ENCODE measurements around the gene ARHGAP33.

Gene ARHGAP33

GRCh38 chr19:35746087-35746462, 29.3 kb upstream of the ARHGAP33 start:
- TF ChIP-seq, protein P1, sequence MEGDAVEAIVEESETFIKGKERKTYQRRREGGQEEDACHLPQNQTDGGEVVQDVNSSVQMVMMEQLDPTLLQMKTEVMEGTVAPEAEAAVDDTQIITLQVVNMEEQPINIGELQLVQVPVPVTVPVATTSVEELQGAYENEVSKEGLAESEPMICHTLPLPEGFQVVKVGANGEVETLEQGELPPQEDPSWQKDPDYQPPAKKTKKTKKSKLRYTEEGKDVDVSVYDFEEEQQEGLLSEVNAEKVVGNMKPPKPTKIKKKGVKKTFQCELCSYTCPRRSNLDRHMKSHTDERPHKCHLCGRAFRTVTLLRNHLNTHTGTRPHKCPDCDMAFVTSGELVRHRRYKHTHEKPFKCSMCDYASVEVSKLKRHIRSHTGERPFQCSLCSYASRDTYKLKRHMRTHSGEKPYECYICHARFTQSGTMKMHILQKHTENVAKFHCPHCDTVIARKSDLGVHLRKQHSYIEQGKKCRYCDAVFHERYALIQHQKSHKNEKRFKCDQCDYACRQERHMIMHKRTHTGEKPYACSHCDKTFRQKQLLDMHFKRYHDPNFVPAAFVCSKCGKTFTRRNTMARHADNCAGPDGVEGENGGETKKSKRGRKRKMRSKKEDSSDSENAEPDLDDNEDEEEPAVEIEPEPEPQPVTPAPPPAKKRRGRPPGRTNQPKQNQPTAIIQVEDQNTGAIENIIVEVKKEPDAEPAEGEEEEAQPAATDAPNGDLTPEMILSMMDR (IDR thresholded peaks at IDR 0.05), result no peak
- no peak for DNase-seq (ENCODE audit: low spot score)
- H3K27ac ChIP-seq, result peak overlapping the region; percentile 84 to 100
- peak overlapping the region; percentile 87 for H3K4me3 ChIP-seq

GRCh38 chr19:35746531-35746930, 28.8 kb upstream of the ARHGAP33 start:
- H3K4me3 ChIP-seq, result peak overlapping the region; percentile 87
- no peak for DNase-seq (ENCODE audit: low spot score)
- TF ChIP-seq, protein P1 (IDR thresholded peaks at IDR 0.05), result no peak
- peak overlapping the region in 1 of 2 donors; percentile 5 for H3K27ac ChIP-seq

DNA sequence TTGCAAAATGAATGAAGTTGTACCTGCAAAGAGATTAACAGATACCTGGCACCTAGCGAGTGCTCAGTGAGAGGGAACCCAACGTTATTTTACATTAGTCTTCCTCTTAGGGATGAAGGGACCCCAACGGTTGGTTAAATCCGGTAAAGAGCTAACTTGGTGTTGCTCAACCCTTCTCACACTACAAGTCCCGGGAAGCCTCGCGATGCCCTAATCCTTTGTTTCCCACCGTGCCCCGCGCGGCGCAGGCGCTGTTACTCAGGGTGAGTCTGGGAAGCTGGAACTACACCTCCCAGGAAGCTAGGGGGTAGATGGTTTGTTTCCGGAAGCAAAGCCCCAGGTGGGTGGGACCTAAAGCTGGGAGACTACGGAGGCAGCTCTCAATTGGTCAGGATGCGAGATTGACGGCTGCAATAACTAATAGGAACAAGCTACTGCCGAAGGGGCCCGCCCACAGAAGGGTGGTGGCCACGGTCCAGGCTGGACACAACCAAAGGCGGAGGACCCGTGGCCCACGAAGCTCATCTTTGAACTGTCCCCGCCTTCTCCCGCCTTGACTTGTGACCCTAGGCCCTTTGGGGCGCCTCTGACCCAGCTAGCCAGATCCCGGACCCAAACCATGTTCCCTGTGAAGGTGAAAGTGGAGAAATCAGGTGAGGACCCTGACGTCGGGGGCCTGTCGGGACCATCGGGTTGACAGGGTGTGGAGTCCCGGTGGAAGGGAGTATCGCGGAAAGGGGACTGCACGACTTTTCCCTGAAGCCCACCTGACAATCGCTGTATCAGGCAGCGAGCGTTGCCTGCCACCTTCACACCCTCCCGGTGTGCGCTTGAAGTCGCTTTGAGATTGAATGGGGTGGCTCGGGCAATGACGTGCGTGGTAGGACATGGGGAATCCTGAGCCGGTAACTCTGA, 27.0 kb upstream of the ARHGAP33 start, which contains the start of gene LIN37:
Gene LIN37 (plus strand): TSS at position 471 of the 915 bp plus-strand sequence. CDS start 149 bp downstream, at position 620.
- Histone ChIP-seq H3K27ac (peak within 1 kb of the TSS; percentile 82 to 88), H3K4me3 (peak within 1 kb of the TSS; percentile 90)
- peak; percentile 100 for DNase-seq (ENCODE audit: low spot score)
- TF ChIP-seq, protein P1 (IDR thresholded peaks at IDR 0.05), result no peak

- TF ChIP-seq, protein P1 (IDR thresholded peaks at IDR 0.05), result no peak
- Histone ChIP-seq H3K27ac (peak overlapping the region in 1 of 2 donors; percentile 31), H3K4me3 (no peak overlapping the region)
- DNase-seq (ENCODE audit: low spot score), result no peak
These were observed 25.2 kb upstream of the ARHGAP33 start for GRCh38 chr19:35750167-35750566.

DNA sequence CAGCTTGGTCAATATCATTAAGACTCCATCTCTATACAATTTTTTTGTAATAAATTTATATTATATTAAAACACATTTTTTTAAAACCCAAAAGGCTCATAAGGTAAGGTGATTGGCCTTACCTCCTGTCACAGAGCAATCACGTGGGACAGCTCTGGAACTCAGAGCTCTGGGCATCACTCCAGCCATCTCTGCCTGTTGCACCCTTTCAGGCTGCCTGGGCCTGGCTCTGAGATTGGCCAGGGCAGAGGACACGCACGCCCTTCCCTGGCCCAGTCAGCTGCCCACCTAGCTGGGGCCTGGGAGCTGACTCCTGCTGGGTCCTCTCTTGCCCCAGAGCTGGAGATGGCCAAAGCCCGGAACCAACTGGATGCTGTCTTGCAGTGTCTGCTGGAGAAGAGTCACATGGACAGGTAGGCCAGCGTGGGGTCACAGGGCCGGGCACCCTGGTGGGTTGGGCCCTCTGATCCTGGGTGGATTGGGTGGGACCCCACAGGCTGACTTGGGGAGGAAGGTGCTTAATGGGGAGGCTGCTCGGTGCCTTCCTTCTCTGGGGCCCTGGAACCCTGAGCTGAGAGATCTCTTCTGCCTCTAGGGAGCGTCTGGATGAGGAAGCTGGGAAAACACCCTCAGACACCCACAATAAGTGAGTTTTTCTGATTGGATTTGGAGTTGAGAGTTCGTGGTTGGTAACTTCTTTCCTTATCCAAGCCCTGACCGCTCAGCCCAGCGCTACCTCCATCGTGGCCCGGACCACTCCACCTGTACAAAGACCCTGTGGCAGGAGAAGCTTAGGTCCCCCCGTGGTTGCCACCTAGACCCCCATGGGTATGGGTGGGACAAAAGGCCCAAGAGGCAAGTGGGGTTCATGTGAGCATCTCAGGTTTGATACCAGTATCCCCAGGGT, 23.3 kb upstream of the ARHGAP33 start:
- H3K4me3 ChIP-seq, result no peak overlapping the region
- TF ChIP-seq, protein P1 (IDR thresholded peaks at IDR 0.05), result no peak
- H3K27ac ChIP-seq, result peak overlapping the region in 1 of 2 donors; percentile 9
- DNase-seq (ENCODE audit: low spot score), result no peak

DNA sequence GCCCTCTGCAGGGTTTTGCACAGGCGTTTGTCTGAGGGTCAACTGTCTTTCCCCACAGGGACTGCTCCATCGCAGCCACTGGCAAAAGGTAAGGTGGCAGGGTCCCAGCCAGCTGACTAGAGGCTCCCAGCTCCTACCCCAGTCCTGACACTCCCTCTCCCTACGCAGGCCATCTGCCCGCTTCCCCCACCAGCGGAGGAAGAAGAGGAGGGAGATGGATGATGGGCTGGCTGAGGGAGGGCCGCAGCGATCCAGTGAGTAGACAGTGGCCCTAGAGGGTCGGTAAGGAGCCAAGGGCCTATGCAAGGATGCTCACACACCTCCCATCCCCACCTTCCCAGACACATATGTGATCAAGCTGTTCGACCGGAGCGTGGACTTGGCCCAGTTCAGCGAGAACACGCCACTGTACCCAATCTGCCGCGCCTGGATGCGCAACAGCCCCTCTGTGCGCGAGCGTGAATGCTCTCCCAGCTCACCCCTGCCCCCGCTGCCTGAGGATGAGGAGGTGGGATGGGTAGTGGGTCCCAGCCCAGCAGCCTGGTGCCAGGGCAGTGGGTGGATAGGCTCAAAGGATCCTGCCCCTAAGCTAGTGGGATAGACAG, 22.5 kb upstream of the ARHGAP33 start:
- Histone ChIP-seq H3K27ac (peak overlapping the region in 1 of 2 donors; percentile 100), H3K4me3 (no peak overlapping the region)
- TF ChIP-seq, protein P1 (IDR thresholded peaks at IDR 0.05), result no peak
- no peak for DNase-seq (ENCODE audit: low spot score)
